GM06990 (cell line): Measurements from ENCODE around the gene HERC5.

ENCODE experiments used
- DNase-seq: peaks from one replicate; pipeline ENCODE4 v3.0.0-alpha.2; 2011; ENCODE audit not compliant: insufficient read length; ENCODE audit errors: extremely low read depth
- H3K27me3 ChIP-seq: replicated peaks from 2 replicates; pipeline ENCODE4 v1.6.0; 2011; ENCODE audit warnings: low read length; ENCODE audit not compliant: control insufficient read depth, insufficient read depth
- H3K36me3 ChIP-seq: 2 replicates; pipeline ENCODE4 v1.5.1; 2011; ENCODE audit warnings: low read length; ENCODE audit not compliant: control insufficient read depth, insufficient read depth
- H3K4me3 ChIP-seq: replicated peaks from 2 replicates; pipeline ENCODE4 v1.5.1; 2011; ENCODE audit warnings: low read depth, mild to moderate bottlenecking, control low read depth, low read length
- CTCF ChIP-seq: IDR thresholded peaks from 2 replicates; pipeline ENCODE4 v1.5.1; 2011; ENCODE audit warnings: low read length, control low read depth, mild to moderate bottlenecking, inconsistent platforms; ENCODE audit not compliant: insufficient read depth, poor library complexity, severe bottlenecking

Gene HERC5

GRCh38 chr4:88448889-88449288 lies 8.0 kb upstream of the HERC5 start:
- Histone ChIP-seq H3K36me3 (no peaks in the 10 kb centered on the region), H3K27me3 (no peaks in the 10 kb centered on the region), H3K4me3 (no peak overlapping the region)
- TF ChIP-seq CTCF = no peak
- no peak for DNase-seq

- TF ChIP-seq CTCF = no peak
- H3K4me3 ChIP-seq = no peak overlapping the region
- DNase-seq = no peak
- H3K36me3 ChIP-seq = no peaks in the 10 kb centered on the region
- no peaks in the 10 kb centered on the region for H3K27me3 ChIP-seq
Observed at GRCh38 chr4:88449290-88449689, 7.6 kb upstream of the HERC5 start.

- no peak for DNase-seq
- no peak for TF ChIP-seq CTCF
- Histone ChIP-seq H3K27me3 (no peaks in the 10 kb centered on the region), H3K4me3 (no peak overlapping the region), H3K36me3 (no peaks in the 10 kb centered on the region)
Observed at GRCh38 chr4:88451205-88451604, 5.7 kb upstream of the HERC5 start.

- DNase-seq = no peak
- no peak overlapping the region for H3K4me3 ChIP-seq
- no peak for TF ChIP-seq CTCF
- no peaks in the 10 kb centered on the region for H3K27me3 ChIP-seq
- no peaks in the 10 kb centered on the region for H3K36me3 ChIP-seq
Observed at GRCh38 chr4:88452912-88453311, 4.0 kb upstream of the HERC5 start.

GRCh38 chr4:88457307-88458103 lies 586 bp downstream of the HERC5 start:
- Histone ChIP-seq H3K27me3 (no peaks in the 10 kb centered on the region), H3K4me3 (peak overlapping the region; percentile 63), H3K36me3 (no peaks in the 10 kb centered on the region; the same call in 1 of the 2 replicates)
- DNase-seq = no peak
- no peak for TF ChIP-seq CTCF
